ENCODE measurements around the gene CNBD2. TPM values are rescaled to one million over a fixed set of nuclear protein-coding genes. Genes with fewer than 3 reads are reported as not detected.
"Not testable (repeated sequence)": the region's sequence is repeated elsewhere in the genome, so short reads cannot be mapped to it uniquely, and the experiment has no call there.

CNBD2 gene
- total and polyA plus RNA-seq, 10 of the 15 experiments (the other 5 are each of a cell fraction or from before 2014, with no cell fraction given), result 0.86 to 7.4 (median 4.6) TPM

DNA sequence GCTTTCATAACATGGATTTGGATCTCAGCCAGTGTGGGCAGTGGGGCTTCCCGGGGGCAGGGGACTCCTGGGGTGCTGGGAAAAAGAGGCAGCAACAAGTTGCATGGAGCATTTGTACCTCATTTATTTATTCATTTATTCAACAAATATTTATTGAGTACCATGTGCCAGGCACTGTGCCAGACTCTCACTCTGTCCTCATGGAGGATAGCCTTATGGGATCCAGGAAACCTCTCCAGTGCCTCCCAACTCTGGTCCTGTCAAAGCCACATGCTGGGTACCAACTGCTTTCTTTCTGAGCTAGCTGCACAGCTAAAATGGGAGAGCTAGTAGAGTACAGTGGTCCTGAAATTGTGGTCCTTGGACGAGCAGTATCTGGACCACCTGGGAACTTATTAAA, 98.4 kb downstream of the CNBD2 start:
- Histone ChIP-seq H2AFZ (ENCODE audit: control insufficient read depth, low read depth, low read length) (no peak overlapping the region), H4K20me1 (ENCODE audit: control insufficient read depth, insufficient read depth) (no peaks in the 10 kb centered on the region), H3K4me3 (no peak overlapping the region), H3K79me2 (ENCODE audit: control insufficient read depth, insufficient read depth, low read length) (no peaks in the 10 kb centered on the region), H3K27ac (ENCODE audit: control insufficient read depth, insufficient read depth) (no peak overlapping the region), H3K27me3 (replicated peaks in 1 of 2; ENCODE audit: control insufficient read depth in 2 of 2, insufficient read depth in 2 of 2, low read length in 1 of 2) (no peaks in the 10 kb centered on the region; a peak in 1 of 4 replicates), H3K9ac (ENCODE audit: control insufficient read depth, insufficient read depth, low read length) (no peak overlapping the region), H3K9me3 (replicated peaks; ENCODE audit: control insufficient read depth, insufficient read depth, low read length) (no peaks in the 10 kb centered on the region), H3K4me1 (ENCODE audit: control insufficient read depth, insufficient read depth, low read length) (peaks cover 4% of the 10 kb centered on the region; the same call in 1 of the 2 replicates), H3K36me3 (ENCODE audit: control insufficient read depth in 2 of 2, insufficient read depth in 2 of 2, low read length in 1 of 2) (no peaks in the 10 kb centered on the region), H3K4me2 (ENCODE audit: control insufficient read depth, insufficient read depth) (no peak overlapping the region)
- ChIA-PET RAD21 (ENCODE audit: unreplicated experiment) (interaction anchor here (0.7 to 1.1 kb wide), 2 partner anchors 42 to 71 kb away, joined by 4 to 5 read pairs; no protein-coding TSS in a partner anchor), POLR2A (no interaction called here), SMC1A (ENCODE audit: uncharacterized antibody, unreplicated experiment) (interaction anchor here (1.3 to 2.2 kb wide), 3 partner anchors 15 to 72 kb away, joined by 3 to 6 read pairs (median 3); no protein-coding TSS in a partner anchor), CTCF (interaction anchor here (1.2 to 1.4 kb wide), 2 partner anchors 31 to 74 kb away, joined by 3 read pairs; no protein-coding TSS in a partner anchor)
- no peak for ATAC-seq
- in situ Hi-C loops (cut with MboI), result no loop called here
- BruUV-seq (replicated peaks), result no TSS peak
- intact Hi-C loops (cut with micrococcal nuclease; ENCODE audit: unreplicated experiment), result no loop called here
- no peak for DNase-seq (ENCODE audit: low read depth, low spot score)
- 2% methylated on average over 2 of the region's 2 CpGs for WGBS (ENCODE audit: insufficient coverage, insufficient replicate concordance, low lambda C conversion rate, missing lambda C conversion rate)
- TF ChIP-seq STAT3 (IDR thresholded peaks at IDR 0.05; ENCODE audit: low read depth, low read length), result no peak
- TF ChIP-seq, protein P1, sequence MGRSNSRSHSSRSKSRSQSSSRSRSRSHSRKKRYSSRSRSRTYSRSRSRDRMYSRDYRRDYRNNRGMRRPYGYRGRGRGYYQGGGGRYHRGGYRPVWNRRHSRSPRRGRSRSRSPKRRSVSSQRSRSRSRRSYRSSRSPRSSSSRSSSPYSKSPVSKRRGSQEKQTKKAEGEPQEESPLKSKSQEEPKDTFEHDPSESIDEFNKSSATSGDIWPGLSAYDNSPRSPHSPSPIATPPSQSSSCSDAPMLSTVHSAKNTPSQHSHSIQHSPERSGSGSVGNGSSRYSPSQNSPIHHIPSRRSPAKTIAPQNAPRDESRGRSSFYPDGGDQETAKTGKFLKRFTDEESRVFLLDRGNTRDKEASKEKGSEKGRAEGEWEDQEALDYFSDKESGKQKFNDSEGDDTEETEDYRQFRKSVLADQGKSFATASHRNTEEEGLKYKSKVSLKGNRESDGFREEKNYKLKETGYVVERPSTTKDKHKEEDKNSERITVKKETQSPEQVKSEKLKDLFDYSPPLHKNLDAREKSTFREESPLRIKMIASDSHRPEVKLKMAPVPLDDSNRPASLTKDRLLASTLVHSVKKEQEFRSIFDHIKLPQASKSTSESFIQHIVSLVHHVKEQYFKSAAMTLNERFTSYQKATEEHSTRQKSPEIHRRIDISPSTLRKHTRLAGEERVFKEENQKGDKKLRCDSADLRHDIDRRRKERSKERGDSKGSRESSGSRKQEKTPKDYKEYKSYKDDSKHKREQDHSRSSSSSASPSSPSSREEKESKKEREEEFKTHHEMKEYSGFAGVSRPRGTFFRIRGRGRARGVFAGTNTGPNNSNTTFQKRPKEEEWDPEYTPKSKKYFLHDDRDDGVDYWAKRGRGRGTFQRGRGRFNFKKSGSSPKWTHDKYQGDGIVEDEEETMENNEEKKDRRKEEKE (IDR thresholded peaks at IDR 0.05), result no peak
- no peak for TF ChIP-seq ZBED1 (IDR thresholded peaks at IDR 0.05; ENCODE audit: borderline replicate concordance)
- TF ChIP-seq, protein P2, sequence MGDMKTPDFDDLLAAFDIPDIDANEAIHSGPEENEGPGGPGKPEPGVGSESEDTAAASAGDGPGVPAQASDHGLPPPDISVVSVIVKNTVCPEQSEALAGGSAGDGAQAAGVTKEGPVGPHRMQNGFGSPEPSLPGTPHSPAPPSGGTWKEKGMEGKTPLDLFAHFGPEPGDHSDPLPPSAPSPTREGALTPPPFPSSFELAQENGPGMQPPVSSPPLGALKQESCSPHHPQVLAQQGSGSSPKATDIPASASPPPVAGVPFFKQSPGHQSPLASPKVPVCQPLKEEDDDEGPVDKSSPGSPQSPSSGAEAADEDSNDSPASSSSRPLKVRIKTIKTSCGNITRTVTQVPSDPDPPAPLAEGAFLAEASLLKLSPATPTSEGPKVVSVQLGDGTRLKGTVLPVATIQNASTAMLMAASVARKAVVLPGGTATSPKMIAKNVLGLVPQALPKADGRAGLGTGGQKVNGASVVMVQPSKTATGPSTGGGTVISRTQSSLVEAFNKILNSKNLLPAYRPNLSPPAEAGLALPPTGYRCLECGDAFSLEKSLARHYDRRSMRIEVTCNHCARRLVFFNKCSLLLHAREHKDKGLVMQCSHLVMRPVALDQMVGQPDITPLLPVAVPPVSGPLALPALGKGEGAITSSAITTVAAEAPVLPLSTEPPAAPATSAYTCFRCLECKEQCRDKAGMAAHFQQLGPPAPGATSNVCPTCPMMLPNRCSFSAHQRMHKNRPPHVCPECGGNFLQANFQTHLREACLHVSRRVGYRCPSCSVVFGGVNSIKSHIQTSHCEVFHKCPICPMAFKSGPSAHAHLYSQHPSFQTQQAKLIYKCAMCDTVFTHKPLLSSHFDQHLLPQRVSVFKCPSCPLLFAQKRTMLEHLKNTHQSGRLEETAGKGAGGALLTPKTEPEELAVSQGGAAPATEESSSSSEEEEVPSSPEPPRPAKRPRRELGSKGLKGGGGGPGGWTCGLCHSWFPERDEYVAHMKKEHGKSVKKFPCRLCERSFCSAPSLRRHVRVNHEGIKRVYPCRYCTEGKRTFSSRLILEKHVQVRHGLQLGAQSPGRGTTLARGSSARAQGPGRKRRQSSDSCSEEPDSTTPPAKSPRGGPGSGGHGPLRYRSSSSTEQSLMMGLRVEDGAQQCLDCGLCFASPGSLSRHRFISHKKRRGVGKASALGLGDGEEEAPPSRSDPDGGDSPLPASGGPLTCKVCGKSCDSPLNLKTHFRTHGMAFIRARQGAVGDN (IDR thresholded peaks at IDR 0.05), result no peak
- TF ChIP-seq RBBP5 (conservative IDR thresholded peaks at IDR 0.05), result no peak
- no peak for TF ChIP-seq HDAC2 (IDR thresholded peaks at IDR 0.05)
- TF ChIP-seq TAF1 (IDR thresholded peaks at IDR 0.05; ENCODE audit: borderline replicate concordance, low read depth, low read length), result no peak
- TF ChIP-seq, protein P3, sequence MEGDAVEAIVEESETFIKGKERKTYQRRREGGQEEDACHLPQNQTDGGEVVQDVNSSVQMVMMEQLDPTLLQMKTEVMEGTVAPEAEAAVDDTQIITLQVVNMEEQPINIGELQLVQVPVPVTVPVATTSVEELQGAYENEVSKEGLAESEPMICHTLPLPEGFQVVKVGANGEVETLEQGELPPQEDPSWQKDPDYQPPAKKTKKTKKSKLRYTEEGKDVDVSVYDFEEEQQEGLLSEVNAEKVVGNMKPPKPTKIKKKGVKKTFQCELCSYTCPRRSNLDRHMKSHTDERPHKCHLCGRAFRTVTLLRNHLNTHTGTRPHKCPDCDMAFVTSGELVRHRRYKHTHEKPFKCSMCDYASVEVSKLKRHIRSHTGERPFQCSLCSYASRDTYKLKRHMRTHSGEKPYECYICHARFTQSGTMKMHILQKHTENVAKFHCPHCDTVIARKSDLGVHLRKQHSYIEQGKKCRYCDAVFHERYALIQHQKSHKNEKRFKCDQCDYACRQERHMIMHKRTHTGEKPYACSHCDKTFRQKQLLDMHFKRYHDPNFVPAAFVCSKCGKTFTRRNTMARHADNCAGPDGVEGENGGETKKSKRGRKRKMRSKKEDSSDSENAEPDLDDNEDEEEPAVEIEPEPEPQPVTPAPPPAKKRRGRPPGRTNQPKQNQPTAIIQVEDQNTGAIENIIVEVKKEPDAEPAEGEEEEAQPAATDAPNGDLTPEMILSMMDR (IDR thresholded peaks at IDR 0.05 in 2 of 3, conservative IDR thresholded peaks at IDR 0.05 in 1 of 3; ENCODE audit: control insufficient read depth in 2 of 3, extremely low read depth in 1 of 3, insufficient read depth in 1 of 3, low read depth in 3 of 3, low read length in 3 of 3), result no peak
- no peak for TF ChIP-seq KLF5 (IDR thresholded peaks at IDR 0.05; ENCODE audit: partially characterized antibody)
- FAIRE-seq, result no peak

DNA sequence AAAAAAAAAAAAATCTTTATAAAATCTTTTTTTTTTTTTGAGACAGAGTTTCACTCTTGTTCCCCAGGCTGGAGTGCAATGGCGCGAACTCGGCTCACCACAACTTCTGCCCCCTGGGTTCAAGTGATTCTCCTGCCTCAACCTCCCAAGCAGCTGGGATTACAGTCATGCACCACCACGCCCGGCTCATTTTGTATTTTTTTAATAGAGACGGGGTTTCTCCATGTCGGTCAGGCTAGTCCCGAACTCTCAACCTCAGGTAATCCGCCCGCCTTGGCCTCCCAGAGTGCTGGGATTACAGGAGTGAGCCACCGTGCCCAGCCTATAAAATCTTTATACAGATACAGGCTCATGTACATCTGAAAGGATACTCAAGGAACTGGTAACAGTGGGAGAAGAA, 100.1 kb downstream of the CNBD2 start:
- POLR2A ChIA-PET; H3K9ac ChIP-seq (ENCODE audit: control insufficient read depth, insufficient read depth, low read length): not testable (repeated sequence)

More for the DNA sequence above, 100.1 kb downstream of the CNBD2 start:
- FAIRE-seq; DNase-seq (ENCODE audit: low read depth, low spot score); H3K36me3 ChIP-seq (ENCODE audit: control insufficient read depth in 2 of 2, insufficient read depth in 2 of 2, low read length in 1 of 2); BruUV-seq (replicated peaks); CTCF ChIA-PET; H4K20me1 ChIP-seq (ENCODE audit: control insufficient read depth, insufficient read depth); H3K9me3 ChIP-seq (replicated peaks; ENCODE audit: control insufficient read depth, insufficient read depth, low read length); in situ Hi-C loops (cut with MboI); H2AFZ ChIP-seq (ENCODE audit: control insufficient read depth, low read depth, low read length); RAD21 ChIA-PET (ENCODE audit: unreplicated experiment); intact Hi-C loops (cut with micrococcal nuclease; ENCODE audit: unreplicated experiment); ATAC-seq; H3K4me3 ChIP-seq; H3K27ac ChIP-seq (ENCODE audit: control insufficient read depth, insufficient read depth); H3K4me2 ChIP-seq (ENCODE audit: control insufficient read depth, insufficient read depth); H3K4me1 ChIP-seq (ENCODE audit: control insufficient read depth, insufficient read depth, low read length); H3K79me2 ChIP-seq (ENCODE audit: control insufficient read depth, insufficient read depth, low read length); H3K27me3 ChIP-seq (replicated peaks in 1 of 2; ENCODE audit: control insufficient read depth in 2 of 2, insufficient read depth in 2 of 2, low read length in 1 of 2): not testable (repeated sequence)
- 67% methylated on average over 11 of the region's 11 CpGs for WGBS (ENCODE audit: insufficient coverage, insufficient replicate concordance, low lambda C conversion rate, missing lambda C conversion rate)
- SMC1A ChIA-PET (ENCODE audit: uncharacterized antibody, unreplicated experiment), result interaction anchor here (2.2 kb wide), 1 partner anchor 70 kb away, joined by 6 read pairs; no protein-coding TSS in a partner anchor

Data from GM12878 (cell line).